Mesendoderm (in vitro differentiated cells): Measurements from ENCODE around the gene BMP7.

Experiments
- DNase-seq: peaks from one replicate; pipeline ENCODE4 v3.0.0; 2013
- H2AK5ac ChIP-seq: 2 replicates; pipeline ENCODE4 v1.6.1; 2013; ENCODE audit warnings: low read length, inconsistent platforms
- H2BK120ac ChIP-seq: 2 replicates; pipeline ENCODE4 v1.6.1; 2013; ENCODE audit warnings: low read depth, mild to moderate bottlenecking, low read length, moderate library complexity, mixed read lengths
- H2BK15ac ChIP-seq: replicated peaks from 2 replicates; pipeline ENCODE4 v1.6.1; 2013; ENCODE audit warnings: low read depth, mild to moderate bottlenecking, moderate library complexity
- H2BK5ac ChIP-seq: 2 replicates; pipeline ENCODE4 v1.6.1; 2013; ENCODE audit warnings: low read length, inconsistent platforms
- H3K18ac ChIP-seq: 2 replicates; pipeline ENCODE4 v1.6.1; 2013; ENCODE audit warnings: mild to moderate bottlenecking, low read length, mixed read lengths
- H3K23ac ChIP-seq: one replicate; pipeline ENCODE4 v1.6.1; 2013; ENCODE audit warnings: low read length
- H3K27ac ChIP-seq: 2 replicates; pipeline ENCODE4 v1.5.1; 2013; ENCODE audit warnings: low read depth, mild to moderate bottlenecking, inconsistent platforms, low read length, moderate library complexity
- H3K27me3 ChIP-seq: 2 replicates; pipeline ENCODE4 v1.6.1; 2013; ENCODE audit warnings: low read length, control low read depth, mild to moderate bottlenecking, inconsistent platforms; ENCODE audit not compliant: insufficient read depth, poor library complexity
- H3K36me3 ChIP-seq: 2 replicates; pipeline ENCODE4 v1.6.1; 2013; ENCODE audit warnings: low read length, inconsistent platforms; ENCODE audit not compliant: control insufficient read depth, insufficient read depth
- H3K4ac ChIP-seq: one replicate; pipeline ENCODE4 v1.6.1; 2013; ENCODE audit warnings: low read depth, mild to moderate bottlenecking, low read length, moderate library complexity
- H3K4me1 ChIP-seq: 2 replicates; pipeline ENCODE4 v1.6.1; 2013; ENCODE audit warnings: low read depth, low read length, inconsistent platforms; ENCODE audit not compliant: control insufficient read depth
- H3K4me2 ChIP-seq: 2 replicates; pipeline ENCODE4 v1.6.1; 2013; ENCODE audit warnings: low read length
- H3K4me3 ChIP-seq: 2 replicates; pipeline ENCODE4 v1.5.1; 2013; ENCODE audit warnings: mild to moderate bottlenecking, low read length
- H3K56ac ChIP-seq: one replicate; pipeline ENCODE4 v1.6.1; 2013; ENCODE audit warnings: low read length
- H3K79me1 ChIP-seq: 2 replicates; pipeline ENCODE4 v1.6.1; 2013; ENCODE audit warnings: low read length, inconsistent platforms
- H3K79me2 ChIP-seq: 2 replicates; pipeline ENCODE4 v1.6.1; 2013; ENCODE audit warnings: mild to moderate bottlenecking, low read length; ENCODE audit not compliant: control insufficient read depth, insufficient read depth
- H3K9ac ChIP-seq: 2 replicates; pipeline ENCODE4 v1.6.1; 2013; ENCODE audit warnings: low read length, inconsistent platforms
- H4K5ac ChIP-seq: one replicate; pipeline ENCODE4 v1.6.1; 2013; ENCODE audit warnings: low read length
- H4K8ac ChIP-seq: one replicate; pipeline ENCODE4 v1.6.1; 2013; ENCODE audit warnings: low read depth, mild to moderate bottlenecking, control low read depth, low read length, moderate library complexity
- WGBS: extraction: QIAGEN DNeasy Blood & Tissue Kit; methylation state at CpG from one replicate; pipeline ENCODE4 v1.1.7; 2013; ENCODE audit warnings: low lambda C conversion rate, missing lambda C conversion rate; ENCODE audit not compliant: insufficient coverage; ENCODE audit errors: extremely low coverage; 5-methylcytosine and 5-hydroxymethylcytosine counted together

The BMP7 gene

DNA sequence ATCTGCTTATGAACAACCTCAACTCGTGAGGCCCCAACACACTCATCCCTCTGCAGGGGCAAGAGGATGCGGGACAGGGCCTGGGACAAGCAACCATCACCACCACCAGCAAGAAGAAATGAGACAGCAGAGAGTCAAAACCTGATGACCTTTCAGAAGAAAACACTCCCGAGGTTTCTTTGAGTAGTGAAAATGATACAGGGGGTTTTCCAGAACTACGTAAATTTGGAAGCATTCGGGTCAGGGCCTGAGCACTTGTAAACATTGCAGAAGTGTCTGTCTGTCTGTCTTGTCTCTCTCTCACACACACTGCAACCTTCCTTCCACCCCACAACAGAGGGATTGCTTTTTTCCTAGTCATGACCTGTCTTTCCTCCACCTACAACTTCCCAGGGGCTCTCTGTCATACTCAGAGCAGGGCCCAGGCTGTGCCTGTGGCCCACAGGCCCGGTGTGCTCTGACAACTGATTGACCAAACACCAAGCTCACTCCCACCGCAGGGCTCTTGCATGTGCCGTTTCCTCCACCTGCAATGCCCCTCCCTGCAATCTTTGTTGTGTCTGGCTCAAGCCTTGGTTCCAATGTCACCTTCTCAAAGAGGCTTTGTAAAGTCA is 90.9 kb downstream of the BMP7 start:
- Histone ChIP-seq H3K79me1 (no peaks in the 10 kb centered on the region), H2AK5ac (no peak overlapping the region), H3K27me3 (no peaks in the 10 kb centered on the region), H2BK5ac (no peak overlapping the region), H3K4me1 (no peaks in the 10 kb centered on the region), H3K18ac (no peak overlapping the region), H3K56ac (no peak overlapping the region), H2BK15ac (no peak overlapping the region), H4K5ac (no peak overlapping the region), H3K4me2 (no peak overlapping the region), H3K4ac (no peak overlapping the region), H3K79me2 (no peaks in the 10 kb centered on the region), H2BK120ac (no peak overlapping the region), H4K8ac (no peak overlapping the region), H3K9ac (no peak overlapping the region), H3K23ac (no peak overlapping the region), H3K4me3 (no peak overlapping the region), H3K27ac (no peak overlapping the region), H3K36me3 (no peaks in the 10 kb centered on the region)
- no peak for DNase-seq
- WGBS = no CpG with 5 or more reads among the region's 8 CpGs

DNA sequence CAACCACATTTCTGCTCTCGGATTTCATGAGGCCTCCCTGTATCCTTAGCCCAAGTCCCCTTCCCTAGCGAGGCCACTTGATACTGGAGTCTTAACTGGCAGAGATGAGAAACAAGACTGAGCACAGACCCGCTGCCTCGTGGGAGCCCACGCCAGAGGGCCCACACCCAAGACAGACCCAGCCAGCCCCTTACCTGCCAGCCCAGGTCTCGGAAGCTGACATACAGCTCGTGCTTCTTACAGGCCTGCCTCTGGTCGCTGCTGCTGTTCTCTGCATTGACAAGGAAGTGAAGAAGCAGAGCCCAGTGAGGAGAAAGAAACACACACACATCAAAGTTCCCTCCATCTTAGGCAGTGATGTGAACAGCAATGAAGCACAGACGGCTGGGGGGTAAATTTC is 91.7 kb downstream of the BMP7 start:
- no CpG with 5 or more reads among the region's 9 CpGs for WGBS
- no peak overlapping the region for H3K56ac ChIP-seq
- no peak overlapping the region for H3K23ac ChIP-seq
- DNase-seq = no peak
- no peak overlapping the region for H3K4me2 ChIP-seq
- H2BK15ac ChIP-seq = no peak overlapping the region
- no peak overlapping the region for H2BK5ac ChIP-seq
- H3K27ac ChIP-seq = no peak overlapping the region
- no peak overlapping the region for H2BK120ac ChIP-seq
- no peak overlapping the region for H4K5ac ChIP-seq
- no peaks in the 10 kb centered on the region for H3K4me1 ChIP-seq
- no peak overlapping the region for H2AK5ac ChIP-seq
- H3K27me3 ChIP-seq = no peaks in the 10 kb centered on the region
- no peaks in the 10 kb centered on the region for H3K79me2 ChIP-seq
- no peak overlapping the region for H3K4ac ChIP-seq
- H4K8ac ChIP-seq = no peak overlapping the region
- H3K4me3 ChIP-seq = no peak overlapping the region
- H3K36me3 ChIP-seq = no peaks in the 10 kb centered on the region
- no peaks in the 10 kb centered on the region for H3K79me1 ChIP-seq
- H3K18ac ChIP-seq = no peak overlapping the region
- no peak overlapping the region for H3K9ac ChIP-seq

DNA sequence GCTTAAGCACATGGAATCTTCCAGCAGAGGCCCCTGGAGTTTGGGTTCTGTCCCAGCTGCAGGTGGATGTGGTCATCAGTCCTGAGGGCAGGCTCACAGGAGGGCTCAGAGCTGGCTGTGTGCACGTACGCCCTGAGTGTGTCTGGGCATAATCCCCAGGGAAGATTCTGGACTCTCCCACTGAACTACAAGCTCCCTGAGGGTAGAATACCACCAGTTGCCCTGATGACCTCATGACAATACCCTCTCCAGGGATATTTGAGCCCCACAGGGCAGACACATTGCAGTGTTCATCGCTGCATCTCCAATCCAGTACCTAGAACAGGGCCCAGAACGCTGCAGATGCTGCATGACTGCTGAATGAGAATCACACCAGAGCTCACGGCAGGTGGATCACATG is 92.5 kb downstream of the BMP7 start:
- no peak for DNase-seq
- Histone ChIP-seq H3K23ac (no peak overlapping the region), H3K27me3 (no peaks in the 10 kb centered on the region), H3K4me1 (no peaks in the 10 kb centered on the region), H2BK15ac (no peak overlapping the region), H3K4ac (no peak overlapping the region), H2BK120ac (no peak overlapping the region), H3K9ac (no peak overlapping the region), H2BK5ac (no peak overlapping the region), H3K27ac (no peak overlapping the region), H4K5ac (no peak overlapping the region), H3K79me1 (no peaks in the 10 kb centered on the region), H3K4me2 (no peak overlapping the region), H3K79me2 (no peaks in the 10 kb centered on the region), H3K4me3 (no peak overlapping the region), H3K18ac (no peak overlapping the region), H3K36me3 (no peaks in the 10 kb centered on the region), H3K56ac (no peak overlapping the region), H4K8ac (no peak overlapping the region), H2AK5ac (no peak overlapping the region)
- WGBS = no CpG with 5 or more reads among the region's 5 CpGs

DNA sequence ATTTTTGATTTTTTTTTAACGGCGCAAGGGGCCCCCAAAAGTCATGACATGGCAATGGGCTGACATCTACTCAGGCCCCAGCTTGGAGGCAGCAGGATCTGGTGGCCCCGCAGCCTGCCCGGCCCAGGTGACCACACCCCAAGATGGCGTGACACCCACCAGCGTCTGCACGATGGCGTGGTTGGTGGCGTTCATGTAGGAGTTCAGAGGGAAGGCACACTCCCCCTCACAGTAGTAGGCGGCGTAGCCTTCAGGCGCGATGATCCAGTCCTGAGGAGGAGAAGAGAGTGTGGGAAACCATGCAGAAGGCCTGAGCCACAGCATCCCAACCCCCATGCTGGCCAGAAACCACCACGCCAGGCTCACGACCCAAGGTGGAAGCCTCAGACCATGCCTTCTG is 93.4 kb downstream of the BMP7 start:
- no peak overlapping the region for H3K23ac ChIP-seq
- H2BK15ac ChIP-seq = no peak overlapping the region
- H2AK5ac ChIP-seq = no peak overlapping the region
- DNase-seq = no peak
- H4K8ac ChIP-seq = no peak overlapping the region
- no peaks in the 10 kb centered on the region for H3K27me3 ChIP-seq
- H2BK120ac ChIP-seq = no peak overlapping the region
- H3K4me3 ChIP-seq = no peak overlapping the region
- no peaks in the 10 kb centered on the region for H3K79me2 ChIP-seq
- H4K5ac ChIP-seq = no peak overlapping the region
- H3K4ac ChIP-seq = no peak overlapping the region
- no peak overlapping the region for H3K4me2 ChIP-seq
- no peaks in the 10 kb centered on the region for H3K4me1 ChIP-seq
- no peaks in the 10 kb centered on the region for H3K36me3 ChIP-seq
- no peak overlapping the region for H2BK5ac ChIP-seq
- no peak overlapping the region for H3K18ac ChIP-seq
- no CpG with 5 or more reads among the region's 15 CpGs for WGBS
- no peak overlapping the region for H3K9ac ChIP-seq
- no peaks in the 10 kb centered on the region for H3K79me1 ChIP-seq
- H3K27ac ChIP-seq = no peak overlapping the region
- no peak overlapping the region for H3K56ac ChIP-seq

DNA sequence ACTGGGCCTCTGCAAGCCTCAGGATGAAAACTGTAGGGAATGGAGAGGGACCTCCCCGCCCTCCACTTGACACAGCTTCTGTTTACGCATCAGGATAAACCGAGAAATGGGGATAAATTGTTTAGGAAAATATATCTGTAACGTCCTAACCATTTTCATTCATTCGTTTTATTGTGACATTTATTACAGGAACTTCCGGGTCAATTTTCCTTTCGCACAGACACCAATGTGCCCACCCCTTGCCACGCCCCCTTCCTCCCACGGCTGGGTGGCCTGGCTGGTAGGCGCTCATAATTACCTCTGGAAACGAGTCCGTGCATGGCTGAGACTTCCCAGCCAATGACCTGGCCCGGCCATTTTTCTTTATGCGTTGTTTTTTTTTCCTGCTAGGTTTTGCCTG is 96.1 kb downstream of the BMP7 start:
- WGBS = no CpG with 5 or more reads among the region's 14 CpGs
- no peak overlapping the region for H3K27ac ChIP-seq
- no peak overlapping the region for H4K8ac ChIP-seq
- no peak for DNase-seq
- no peak overlapping the region for H2AK5ac ChIP-seq
- H3K23ac ChIP-seq = no peak overlapping the region
- H3K4me1 ChIP-seq = no peaks in the 10 kb centered on the region
- no peaks in the 10 kb centered on the region for H3K36me3 ChIP-seq
- H3K79me2 ChIP-seq = no peaks in the 10 kb centered on the region
- no peak overlapping the region for H2BK15ac ChIP-seq
- no peaks in the 10 kb centered on the region for H3K79me1 ChIP-seq
- no peak overlapping the region for H2BK5ac ChIP-seq
- no peak overlapping the region for H4K5ac ChIP-seq
- H3K4me2 ChIP-seq = no peak overlapping the region
- no peak overlapping the region for H3K9ac ChIP-seq
- H3K4me3 ChIP-seq = no peak overlapping the region
- no peak overlapping the region for H3K56ac ChIP-seq
- H3K18ac ChIP-seq = no peak overlapping the region
- H3K4ac ChIP-seq = no peak overlapping the region
- no peaks in the 10 kb centered on the region for H3K27me3 ChIP-seq
- H2BK120ac ChIP-seq = no peak overlapping the region

DNA sequence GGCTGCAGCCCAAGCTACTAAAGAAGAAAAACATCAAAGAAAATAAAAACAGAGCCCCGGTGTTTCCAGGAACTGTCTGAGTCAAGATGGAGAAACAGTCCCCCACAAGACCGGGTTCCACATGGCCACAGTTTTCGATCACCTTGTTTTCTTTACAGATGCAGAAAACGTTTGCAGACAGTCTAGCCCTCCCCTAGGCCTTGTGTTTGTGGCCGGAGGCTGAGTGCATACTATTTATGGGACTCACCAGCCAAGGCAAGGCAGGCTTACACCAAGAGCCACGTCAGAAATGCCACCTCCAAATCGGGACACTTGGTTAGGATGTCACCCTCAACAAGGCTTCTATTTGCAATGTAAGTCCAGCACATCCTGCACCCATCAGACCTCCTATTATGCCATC is 97.3 kb downstream of the BMP7 start:
- Histone ChIP-seq H3K27me3 (no peaks in the 10 kb centered on the region), H3K36me3 (no peaks in the 10 kb centered on the region), H3K4me2 (no peak overlapping the region), H3K4me1 (no peaks in the 10 kb centered on the region), H3K23ac (no peak overlapping the region), H3K56ac (no peak overlapping the region), H4K8ac (no peak overlapping the region), H2BK15ac (no peak overlapping the region), H3K4me3 (no peak overlapping the region), H3K9ac (no peak overlapping the region), H2BK120ac (no peak overlapping the region), H2BK5ac (no peak overlapping the region), H3K79me1 (no peaks in the 10 kb centered on the region), H4K5ac (no peak overlapping the region), H3K79me2 (no peaks in the 10 kb centered on the region), H2AK5ac (no peak overlapping the region), H3K27ac (no peak overlapping the region), H3K18ac (no peak overlapping the region), H3K4ac (no peak overlapping the region)
- WGBS = no CpG with 5 or more reads among the region's 7 CpGs
- no peak for DNase-seq
